Activated CD4-positive, CD25-positive, alpha-beta regulatory T cell treated with anti-CD3 and anti-CD28 coated beads, Interleukin-2, amount 50 U/mL, for 16 hours (primary cell): ENCODE results near the gene NCR2.

Source experiments
- DNase-seq: peaks from one replicate; pipeline ENCODE4 v3.0.0-alpha.2; 2020; ENCODE audit warnings: low read depth, low spot score

Gene NCR2

DNA sequence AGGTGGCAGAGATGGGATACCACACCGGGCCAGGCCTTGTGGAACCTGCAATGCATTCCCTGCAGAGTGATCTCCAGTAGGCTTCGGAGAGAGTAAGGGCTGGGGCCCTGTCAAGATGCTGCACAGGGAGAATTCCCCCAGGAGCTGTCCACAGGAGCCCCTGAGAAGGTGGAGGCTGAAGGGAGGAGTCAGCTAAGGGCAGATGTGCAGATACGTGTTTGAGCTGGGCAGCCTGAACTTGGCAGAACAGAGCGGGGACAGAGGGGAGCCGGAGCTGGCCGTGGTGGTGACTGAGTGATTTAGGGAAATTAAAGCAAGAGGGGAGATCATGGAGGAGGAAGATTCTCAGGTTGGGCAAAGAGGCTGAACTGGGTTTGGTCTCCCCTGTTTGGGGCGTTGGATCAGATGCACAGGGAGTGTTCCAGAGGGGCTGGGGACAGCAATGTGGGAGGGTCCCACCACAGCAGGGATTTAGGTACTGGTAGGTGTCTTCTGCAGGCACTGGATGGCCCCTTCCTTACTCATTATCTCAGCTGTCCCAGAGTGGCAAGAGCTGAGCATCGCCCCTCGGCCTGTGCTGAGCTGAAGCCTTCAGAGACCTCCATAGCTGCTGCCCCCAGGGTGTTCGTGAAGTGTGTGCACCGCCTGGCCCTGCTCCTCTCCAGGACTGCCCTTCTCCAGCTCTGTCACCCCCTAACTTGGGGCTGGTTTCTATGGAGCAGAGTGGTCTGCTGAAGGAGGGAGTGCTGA lies 3.8 kb upstream of the NCR2 start:
- no peak for DNase-seq

DNA sequence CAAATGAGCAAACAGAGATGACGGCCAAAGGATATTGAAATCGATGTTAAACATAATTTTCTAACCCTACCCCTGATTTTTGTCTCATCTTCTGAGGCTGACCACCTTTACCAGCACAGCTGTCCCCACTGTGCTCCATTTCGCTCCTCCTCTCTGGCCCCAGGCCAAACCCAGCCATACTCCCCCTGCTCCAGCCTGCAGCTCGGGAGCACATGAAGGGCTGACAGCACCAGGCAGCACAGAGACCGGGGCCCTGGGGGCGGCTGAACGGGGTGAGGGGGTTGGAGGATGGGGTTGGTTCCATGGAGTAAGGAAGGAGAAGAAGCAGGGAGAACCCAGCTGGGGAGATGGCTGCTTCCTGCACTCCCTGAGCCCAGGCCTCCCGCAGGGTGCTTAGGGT lies 3.2 kb upstream of the NCR2 start:
- no peak for DNase-seq

DNA sequence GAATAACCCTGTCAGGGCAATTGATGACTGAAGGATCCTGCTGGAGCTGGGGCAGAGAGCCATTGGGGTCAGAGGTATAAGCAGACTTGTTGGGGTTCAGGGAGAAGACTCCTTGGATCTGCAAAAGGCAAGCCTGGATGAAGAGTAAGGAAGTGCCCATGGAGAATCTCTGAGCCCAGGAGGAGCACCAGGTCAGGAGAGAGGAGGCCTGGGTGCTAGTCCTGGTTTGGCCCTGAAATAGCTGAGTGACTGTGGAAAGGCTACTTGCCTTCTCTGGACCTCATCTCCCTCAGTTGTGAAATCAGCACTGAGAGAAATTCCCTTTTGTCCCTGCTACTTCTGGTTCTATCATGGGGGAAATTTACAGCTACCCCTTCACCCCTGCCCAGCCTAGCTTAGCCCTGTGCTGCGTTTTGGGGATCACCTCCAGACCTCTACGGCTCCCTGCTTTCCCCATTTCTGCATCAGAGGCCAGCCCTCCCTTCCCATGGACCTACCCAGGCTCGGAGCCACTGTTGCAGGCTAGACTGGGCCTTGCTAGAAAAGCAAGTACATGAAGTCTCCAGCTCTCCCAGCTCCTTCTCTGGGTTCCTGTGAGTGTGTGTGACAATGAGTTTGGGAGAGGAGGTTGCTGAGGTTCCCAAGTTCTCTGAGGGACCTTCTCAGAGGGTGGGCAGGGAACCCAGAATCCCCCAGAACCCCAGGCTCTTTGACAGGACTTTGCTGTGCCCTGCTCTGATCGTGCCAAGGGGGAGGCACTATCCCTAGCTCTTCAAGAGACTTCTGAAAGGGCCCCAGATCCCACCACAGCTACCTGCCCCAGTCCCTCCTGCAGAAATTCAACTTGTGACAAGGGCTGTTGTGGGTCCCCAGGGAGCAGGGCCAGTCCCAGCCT lies 2.3 kb upstream of the NCR2 start:
- DNase-seq = no peak

DNA sequence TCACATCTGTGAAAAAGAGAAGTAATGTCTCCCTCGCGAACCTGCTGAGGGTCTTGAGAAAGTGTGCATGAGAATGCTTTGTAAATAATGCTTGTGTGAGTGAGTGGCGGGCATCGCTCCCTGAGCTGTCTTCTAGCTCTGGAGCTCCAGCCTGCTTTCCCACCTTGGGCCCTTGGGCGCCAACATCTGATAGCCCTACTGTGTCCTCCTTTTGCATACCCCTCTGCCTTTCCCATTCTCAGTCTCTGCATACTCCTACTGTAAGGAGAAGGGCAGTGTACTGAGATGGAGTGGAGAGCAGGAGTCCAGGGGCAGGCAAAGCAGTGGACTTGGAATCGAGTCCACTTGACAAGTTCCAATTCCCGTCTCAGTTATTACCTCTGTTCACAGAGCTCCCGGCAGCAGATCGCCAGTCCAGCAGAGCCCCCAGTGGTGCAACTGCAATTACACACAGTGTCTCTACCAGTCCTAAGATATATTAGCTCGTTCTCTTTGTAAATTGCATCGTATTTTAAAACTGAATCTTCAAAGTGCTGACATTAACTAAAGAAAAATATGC lies 847 bp upstream of the NCR2 start:
- DNase-seq = no peak

DNA sequence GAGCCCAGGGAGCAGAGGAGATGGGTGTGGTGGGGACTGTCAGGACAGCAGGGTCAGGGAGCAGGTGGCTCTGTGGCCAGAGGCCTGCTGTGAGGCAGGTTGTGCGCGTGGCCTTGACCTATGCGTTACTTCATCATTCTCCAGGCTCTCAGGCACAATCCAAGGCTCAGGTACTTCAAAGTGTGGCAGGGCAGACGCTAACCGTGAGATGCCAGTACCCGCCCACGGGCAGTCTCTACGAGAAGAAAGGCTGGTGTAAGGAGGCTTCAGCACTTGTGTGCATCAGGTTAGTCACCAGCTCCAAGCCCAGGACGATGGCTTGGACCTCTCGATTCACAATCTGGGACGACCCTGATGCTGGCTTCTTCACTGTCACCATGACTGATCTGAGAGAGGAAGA lies 535 bp downstream of the NCR2 start:
- no peak for DNase-seq

DNA sequence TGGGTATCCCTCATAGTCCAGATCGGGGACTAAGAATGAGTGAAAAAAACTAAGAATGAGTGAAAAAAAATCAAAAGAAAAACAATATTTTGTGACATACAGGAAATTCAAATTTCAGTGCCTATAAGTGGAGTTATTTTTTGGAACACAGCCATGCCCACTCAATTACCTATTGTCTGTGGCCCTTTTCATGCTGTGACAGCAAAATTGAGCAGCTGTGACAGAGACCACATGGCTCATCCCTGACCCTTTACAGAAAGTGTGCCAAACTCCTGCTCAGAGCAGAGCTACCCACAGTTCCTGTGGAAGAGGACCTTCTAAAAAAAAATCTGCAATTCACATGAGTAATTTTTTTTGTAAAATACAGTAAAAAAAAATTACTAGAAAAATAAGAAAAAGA lies 1.4 kb downstream of the NCR2 start:
- DNase-seq = no peak

DNA sequence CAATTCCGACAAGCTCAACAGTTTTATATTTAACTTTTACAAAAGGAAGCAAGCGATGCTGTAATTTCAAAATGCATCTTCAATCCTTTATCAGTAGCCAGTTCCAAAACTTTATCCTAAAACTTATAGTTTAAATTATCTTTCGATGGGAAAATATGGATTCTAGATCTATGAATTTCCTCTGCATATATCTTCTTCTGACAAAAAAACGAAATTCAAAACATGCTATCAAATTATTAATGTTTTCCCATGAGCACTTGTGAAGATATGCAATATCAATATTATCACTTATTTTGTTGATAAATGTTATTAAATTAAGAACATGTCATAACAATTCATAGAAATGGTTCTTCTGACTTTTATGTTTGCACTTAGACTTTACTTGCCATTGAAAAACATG lies 2.3 kb downstream of the NCR2 start:
- DNase-seq = no peak

DNA sequence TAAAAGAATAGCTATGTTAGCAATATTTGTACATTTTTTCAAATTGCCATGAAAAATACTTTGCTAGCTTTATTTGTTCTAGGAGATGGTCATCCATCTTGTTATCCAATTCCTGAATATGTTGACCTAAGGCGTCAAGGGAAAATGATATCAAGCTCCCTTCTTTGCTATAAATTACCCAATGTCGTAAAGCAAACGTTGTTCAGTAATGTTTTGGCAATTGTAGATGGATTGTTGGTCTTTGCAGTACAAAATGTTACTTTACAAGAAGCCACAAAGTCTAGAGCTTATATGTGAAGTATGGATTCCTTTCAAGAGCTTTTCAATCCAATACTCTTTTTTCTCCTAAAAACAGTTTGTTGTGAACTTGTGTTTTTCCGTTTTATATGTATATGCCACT lies 3.3 kb downstream of the NCR2 start:
- DNase-seq = no peak

DNA sequence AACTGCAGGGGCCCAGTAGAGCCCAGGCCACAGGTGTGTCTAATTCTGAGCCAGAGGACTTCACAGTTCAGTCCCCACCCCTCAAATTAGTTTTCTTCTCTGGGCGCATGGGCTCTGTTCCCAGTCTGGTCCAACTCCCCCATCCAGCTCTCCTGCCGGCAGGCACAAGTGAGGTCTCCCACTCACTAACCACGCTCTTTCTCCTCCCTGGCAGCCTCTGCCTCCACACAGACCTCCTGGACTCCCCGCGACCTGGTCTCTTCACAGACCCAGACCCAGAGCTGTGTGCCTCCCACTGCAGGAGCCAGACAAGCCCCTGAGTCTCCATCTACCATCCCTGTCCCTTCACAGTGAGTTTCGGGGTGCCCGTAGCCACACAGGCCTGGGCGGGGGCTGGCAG lies 6.2 kb downstream of the NCR2 start:
- no peak for DNase-seq

DNA sequence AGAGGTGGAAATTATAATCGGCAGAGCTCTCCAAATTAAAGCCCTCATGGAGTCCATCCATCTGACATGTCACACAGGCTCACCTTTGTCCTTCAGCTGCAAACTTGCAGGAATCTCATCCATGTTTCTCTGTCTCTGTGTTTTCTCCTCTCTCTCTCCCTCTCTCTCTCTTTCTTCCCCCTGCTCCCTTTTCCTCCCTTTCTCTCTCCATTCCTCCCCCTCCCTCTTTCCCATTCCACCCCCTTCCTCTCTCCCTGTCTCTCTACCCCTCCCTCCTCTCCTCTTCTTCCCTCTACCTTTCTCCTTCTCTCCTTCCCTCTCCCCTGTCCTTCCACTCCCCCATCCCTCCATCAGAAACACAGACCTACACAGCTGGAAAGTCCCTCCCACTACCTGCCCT lies 6.8 kb downstream of the NCR2 start:
- DNase-seq = no peak

DNA sequence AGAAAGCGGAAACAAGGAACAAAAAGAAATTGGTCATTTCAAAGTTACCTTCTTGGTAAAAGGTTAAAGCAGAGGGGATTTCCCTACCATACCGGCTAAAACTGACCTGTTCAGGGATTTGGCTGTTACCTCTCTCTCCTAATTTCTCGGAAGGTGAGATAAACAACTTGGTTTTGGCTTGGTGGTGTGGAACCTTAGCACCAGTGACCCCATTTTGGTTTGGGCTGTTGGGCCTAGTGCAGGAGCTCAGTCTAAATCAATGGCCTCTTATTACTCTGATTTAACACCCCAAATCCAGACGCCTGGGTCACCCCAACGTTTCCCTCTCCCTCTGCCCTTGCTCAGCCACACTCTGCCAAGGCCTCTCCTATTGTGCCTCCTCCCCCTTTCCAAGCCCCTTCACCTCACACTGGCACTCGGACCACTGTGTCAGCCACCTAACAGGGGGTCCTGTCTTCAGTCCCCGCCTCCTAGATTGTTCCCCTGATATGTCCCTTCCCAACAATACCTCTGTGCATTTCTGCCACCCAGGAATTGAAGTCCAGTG lies 8.3 kb downstream of the NCR2 start:
- no peak for DNase-seq

DNA sequence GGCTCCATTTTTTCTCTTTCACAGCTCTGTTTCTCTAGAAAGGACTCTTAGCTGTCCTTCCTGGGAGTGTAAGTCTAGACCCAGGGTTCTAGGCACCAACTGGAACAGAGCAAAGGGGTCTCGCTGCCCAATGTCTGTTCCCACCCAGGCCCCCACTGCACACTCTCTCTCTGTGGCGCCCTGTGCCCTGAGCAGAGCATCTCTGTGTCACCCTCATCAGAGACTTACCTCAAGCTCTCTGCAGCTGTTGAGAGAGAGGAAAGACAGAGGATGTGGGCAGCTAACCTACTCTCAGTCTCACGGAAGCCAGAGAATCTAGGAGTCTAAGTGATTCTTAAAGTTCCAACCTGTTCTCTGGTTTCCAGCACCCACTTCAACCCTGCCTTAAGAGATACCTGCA lies 9.5 kb downstream of the NCR2 start:
- no peak for DNase-seq

DNA sequence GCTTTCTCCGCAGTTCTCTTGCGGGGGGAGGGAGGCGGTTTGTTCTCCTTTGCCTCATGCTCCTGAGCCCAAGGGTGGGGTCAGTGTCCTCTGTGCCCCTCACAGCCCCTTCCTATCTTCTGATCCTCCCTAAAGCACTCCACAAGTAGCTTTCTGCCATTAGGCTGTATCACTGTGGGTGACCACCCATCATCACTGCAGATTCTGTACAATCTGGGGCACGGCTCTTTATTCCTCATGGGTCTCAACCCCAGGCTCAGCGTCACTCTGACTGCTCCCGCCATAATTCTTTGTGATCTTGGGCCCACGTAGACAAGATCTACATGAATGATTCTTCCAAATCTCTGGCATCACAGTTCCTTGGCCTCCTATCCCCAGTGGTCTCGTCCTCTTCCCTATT lies 10.5 kb downstream of the NCR2 start:
- DNase-seq = no peak

DNA sequence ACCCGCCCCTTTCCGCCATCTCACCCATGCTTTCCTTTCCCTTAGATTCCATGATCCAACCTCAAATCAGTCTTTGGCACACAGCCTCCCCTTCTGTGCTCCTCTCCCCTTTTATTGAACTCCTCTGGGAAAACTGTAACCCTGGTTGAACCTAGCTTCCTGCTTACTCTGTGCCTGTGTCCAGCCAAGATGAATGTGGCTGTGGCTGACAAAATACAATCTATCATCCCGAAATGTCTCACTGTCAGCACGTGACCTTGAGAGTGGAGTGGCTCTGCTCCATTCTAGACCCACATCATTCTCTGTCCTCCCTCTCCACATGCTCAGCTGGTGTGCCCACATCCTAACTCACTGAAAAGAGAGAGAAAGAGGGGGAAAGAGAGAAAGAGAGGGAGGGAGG lies 11.0 kb downstream of the NCR2 start:
- DNase-seq = no peak

DNA sequence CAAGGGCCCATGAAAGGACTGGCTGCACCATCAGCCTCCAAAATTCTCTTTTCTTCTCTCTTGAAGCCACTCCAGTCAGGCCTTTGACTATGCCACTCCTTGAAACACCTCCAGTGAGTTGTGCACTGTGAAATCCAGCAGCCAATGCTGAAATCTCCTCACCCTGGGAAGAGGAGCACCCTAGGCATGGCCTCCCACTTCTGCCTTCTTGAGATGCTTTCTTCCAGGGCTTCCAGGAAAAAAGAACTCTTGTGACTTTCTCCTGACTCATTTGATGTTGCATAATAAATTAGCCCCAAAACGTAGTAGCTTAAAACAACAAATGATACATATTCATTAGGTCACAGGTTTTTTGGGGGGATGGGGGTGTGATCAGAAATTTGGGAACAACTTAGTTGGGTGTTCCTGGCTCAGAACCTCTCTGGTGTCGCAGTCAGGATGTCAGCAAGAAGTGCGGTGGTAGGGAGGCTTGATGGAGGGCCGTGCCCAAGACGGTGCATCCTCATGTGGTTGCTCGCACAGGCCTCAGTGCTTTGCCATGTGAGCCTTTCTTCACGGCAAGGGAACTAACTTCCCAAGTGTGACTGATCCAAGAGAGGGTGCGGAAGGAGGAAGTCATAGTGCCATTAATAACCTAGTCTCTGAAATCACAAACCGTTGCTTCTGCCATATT lies 12.1 kb downstream of the NCR2 start:
- DNase-seq = no peak

DNA sequence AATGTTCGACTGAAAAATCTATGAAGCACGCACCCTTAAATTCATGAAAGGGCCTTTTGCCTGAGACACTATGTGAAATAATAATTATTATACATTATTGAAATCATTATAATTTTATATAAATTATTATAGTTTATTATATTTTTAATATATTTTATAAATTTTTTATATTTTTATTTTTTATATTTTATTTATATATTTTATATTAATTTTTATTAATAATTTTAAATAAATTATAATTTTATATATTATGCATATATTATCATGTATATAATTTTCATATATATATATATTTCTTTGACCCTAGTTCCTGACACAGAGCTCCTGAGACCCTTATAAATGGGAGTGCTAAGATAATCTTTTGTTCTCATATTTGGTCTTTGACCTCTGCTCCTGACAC lies 13.5 kb downstream of the NCR2 start:
- DNase-seq = no peak

DNA sequence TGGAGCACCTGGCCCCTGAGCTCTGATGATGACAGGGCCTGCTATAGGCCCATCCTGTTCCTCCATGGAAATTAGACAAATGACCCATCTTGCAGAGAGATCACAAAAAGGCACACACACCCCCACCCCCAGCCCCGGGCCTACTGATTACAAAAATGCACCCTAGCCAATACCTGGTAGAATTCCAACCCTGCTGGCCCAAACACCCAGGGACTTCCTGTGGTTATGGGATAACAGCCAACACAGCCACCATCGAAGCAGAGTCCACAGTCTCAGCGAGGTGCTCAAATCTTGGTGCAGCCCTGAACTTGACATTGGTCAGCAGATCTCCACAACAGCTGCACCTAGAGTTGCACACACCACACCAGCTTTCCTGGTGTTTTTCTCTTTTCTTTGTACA lies 17.0 kb downstream of the NCR2 start:
- DNase-seq = no peak

DNA sequence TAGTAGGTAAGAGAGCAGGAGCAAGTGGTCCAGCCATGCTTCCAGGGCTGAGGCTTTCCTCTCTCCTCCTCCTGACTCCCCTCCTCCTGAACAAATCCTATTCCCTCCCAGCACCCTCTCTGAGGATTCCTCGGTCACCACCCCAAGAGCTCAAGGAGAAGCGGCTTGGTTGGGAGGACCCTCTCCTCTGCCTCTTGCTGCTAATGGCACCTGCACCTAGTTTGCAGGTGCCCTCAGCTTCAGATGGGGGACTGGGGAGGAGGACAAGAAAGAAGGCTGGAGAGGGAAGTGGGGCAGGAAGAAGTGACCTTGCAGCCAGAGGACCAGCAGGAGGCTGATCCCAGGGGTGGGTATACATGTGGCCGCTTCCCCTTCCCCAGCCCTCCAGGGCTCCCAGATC lies 17.5 kb downstream of the NCR2 start:
- DNase-seq = no peak

DNA sequence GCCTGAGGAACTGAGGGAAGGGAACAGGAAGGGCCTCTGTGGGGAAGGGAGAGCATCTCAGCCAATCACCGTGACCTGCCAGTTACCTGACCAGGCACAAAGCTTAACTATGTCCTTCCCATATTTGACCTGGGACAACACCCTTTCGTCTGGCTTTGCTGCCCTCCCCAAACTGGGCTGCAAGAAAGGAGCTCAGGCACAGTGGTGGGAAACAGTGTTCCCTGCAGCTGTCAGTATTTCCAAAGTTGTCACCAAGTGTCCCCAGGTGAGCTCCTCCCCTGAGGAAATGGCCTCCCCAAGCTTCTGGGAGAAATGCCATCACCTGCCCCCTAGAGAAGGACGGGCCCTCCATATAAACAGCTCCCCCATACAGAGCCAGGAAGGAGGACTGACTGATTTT lies 17.9 kb downstream of the NCR2 start:
- no peak for DNase-seq

DNA sequence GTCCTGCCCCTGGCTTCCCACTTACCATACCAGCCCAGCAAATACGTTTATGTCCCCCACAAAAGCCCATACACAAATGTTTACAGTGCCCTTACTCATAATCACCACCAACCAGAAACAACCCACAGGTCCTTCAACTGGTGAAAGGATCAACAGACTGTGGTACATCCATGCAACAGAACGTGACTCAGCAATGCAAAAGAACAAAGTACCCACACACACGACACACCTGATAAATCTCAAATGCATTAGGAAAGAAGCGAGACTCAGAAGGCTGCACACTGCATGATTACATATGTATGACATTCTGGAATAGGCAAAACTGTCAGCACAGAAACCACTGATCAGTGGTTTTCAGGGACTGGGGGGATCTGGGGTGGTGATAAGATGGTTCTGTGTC lies 20.5 kb downstream of the NCR2 start:
- DNase-seq = no peak

DNA sequence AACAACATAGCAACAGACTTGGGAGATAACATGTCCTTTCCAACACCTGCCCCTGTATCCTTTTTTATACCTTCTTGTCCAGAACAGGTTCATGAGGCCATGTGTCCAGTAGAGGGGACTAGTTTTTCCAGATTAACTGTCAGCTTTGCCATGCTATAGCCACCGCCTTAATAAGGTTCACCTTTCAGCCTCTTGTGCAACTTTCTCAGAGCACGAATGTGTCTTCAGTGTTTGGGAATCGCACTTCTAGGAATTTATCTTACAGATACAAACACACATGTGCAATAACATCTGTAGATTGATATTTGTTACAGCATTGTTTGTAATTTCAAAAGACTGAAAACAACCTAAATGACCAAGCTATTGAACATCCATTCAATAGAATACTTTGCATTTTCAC lies 21.4 kb downstream of the NCR2 start:
- DNase-seq = no peak

DNA sequence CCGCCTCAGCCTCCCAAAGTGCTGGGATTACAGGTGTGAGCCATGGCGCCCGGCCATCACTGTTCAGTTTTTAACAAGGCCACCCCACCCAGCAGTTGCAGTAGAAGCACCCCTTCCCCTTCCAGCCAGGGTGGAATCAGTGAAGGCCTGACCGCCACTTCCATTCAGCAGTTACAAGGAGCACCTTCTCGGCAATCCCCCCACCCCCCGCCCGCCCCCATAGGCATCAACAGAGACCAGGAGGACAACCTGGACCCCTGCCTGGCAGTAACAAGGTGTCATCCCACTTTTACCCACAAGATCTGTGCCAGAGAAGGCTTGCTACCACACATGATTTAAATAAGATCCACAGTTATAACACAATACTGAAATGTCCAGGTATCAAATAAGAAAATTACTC lies 23.1 kb downstream of the NCR2 start:
- DNase-seq = no peak
